SK-N-MC (cell line): ENCODE data around the gene CSTPP1.

Source experiments
- EZH2 ChIP-seq: fragments of 200-600 bp; sonication (generic); IDR thresholded peaks from one replicate; pipeline ENCODE4 v1.6.1; 2017; ENCODE audit warnings: antibody characterized with exemption
- FOXP2 ChIP-seq: optimal IDR thresholded peaks from 2 replicates; pipeline ENCODE3; 2011; ENCODE audit warnings: mild to moderate bottlenecking, moderate library complexity; ENCODE audit not compliant: insufficient read depth; ENCODE audit errors: extremely low read length, control extremely low read depth
- POLR2AphosphoS5 ChIP-seq: IDR thresholded peaks from 2 replicates; pipeline ENCODE4 v1.6.1; 2012; ENCODE audit warnings: mild to moderate bottlenecking, low read depth, low read length, borderline replicate concordance

GRCh38 chr11:47192111-47192510, 255.6 kb downstream of the CSTPP1 start:
- TF ChIP-seq POLR2AphosphoS5 (no peak), EZH2 (no peak), FOXP2 (no peak)
